Mucosa of rectum (tissue), 2 donors: ENCODE measurements around the gene NEK6.
"Not testable (repeated sequence)": the region's sequence is repeated elsewhere in the genome, so short reads cannot be mapped to it uniquely, and the experiment has no call there.

Source experiments
- H3K27ac ChIP-seq, 2 donors: one replicate each; pipeline ENCODE4 v1.7.0; 2013; ENCODE audit warnings: inconsistent platforms in 2 of 2, low read depth in 2 of 2, low read length in 2 of 2
- H3K27me3 ChIP-seq, 2 donors: one replicate each; pipeline ENCODE4 v1.7.0; 2013; ENCODE audit warnings: low read length in 2 of 2; ENCODE audit not compliant: control insufficient read depth in 2 of 2, insufficient read depth in 2 of 2
- H3K36me3 ChIP-seq, 2 donors: one replicate each; pipeline ENCODE4 v1.7.0; 2013; ENCODE audit warnings: low read length in 2 of 2; ENCODE audit not compliant: control insufficient read depth in 2 of 2, insufficient read depth in 2 of 2
- H3K4me1 ChIP-seq, 2 donors: one replicate each; pipeline ENCODE4 v1.7.0; 2013; ENCODE audit warnings: low read length in 2 of 2, mild to moderate bottlenecking in 1 of 2; ENCODE audit not compliant: control insufficient read depth in 2 of 2, insufficient read depth in 2 of 2
- H3K4me3 ChIP-seq, 2 donors: one replicate each; pipeline ENCODE4 v1.7.0; 2013; ENCODE audit warnings: low read length in 2 of 2
- H3K9ac ChIP-seq, 2 donors: one replicate each; pipeline ENCODE4 v1.7.0; 2013; ENCODE audit warnings: low read length in 2 of 2, low read depth in 1 of 2, mild to moderate bottlenecking in 1 of 2
- H3K9me3 ChIP-seq, 2 donors: one replicate each; pipeline ENCODE4 v1.7.0; 2013; ENCODE audit warnings: low read length in 2 of 2; ENCODE audit not compliant: control insufficient read depth in 2 of 2
- donor health status: healthy.
- donor health status: Normal muscosa, but diverticular disease.

NEK6 gene

DNA sequence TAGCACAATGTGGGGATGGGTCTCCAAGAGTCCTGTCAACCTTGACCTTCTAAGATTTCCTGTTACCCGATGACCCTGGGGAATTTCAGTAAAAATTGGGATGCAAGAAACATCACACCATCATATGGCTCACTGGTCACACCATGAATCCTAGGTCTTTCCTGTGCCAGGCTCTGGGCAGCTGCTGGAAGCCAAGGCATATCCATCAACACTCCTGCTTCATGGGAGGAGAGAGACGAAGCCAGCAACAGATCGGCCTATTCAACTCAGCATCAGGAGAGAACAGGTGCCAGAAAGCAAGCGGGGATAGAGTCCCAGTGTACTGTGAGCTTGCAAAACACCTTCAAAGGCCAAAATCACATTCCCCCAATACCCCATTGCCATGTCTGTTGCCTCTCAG lies 6.5 kb upstream of the NEK6 start:
- Histone ChIP-seq H3K9me3 (no peaks in the 10 kb centered on the region), H3K27me3 (no peaks in the 10 kb centered on the region), H3K36me3 (no peaks in the 10 kb centered on the region), H3K27ac (no peak overlapping the region), H3K4me1 (no peaks in the 10 kb centered on the region), H3K9ac (no peak overlapping the region), H3K4me3 (no peak overlapping the region)

- H3K27ac ChIP-seq: no peak overlapping the region
- H3K27me3 ChIP-seq: no peaks in the 10 kb centered on the region
- peaks cover 0 to 1% of the 10 kb centered on the region in 2 donors for H3K4me1 ChIP-seq
- H3K36me3 ChIP-seq: no peaks in the 10 kb centered on the region
- H3K9ac ChIP-seq: no peak overlapping the region
- no peak overlapping the region for H3K4me3 ChIP-seq
- H3K9me3 ChIP-seq: no peaks in the 10 kb centered on the region
Observed at GRCh38 chr9:124251605-124252378, 6.0 kb upstream of the NEK6 start.

DNA sequence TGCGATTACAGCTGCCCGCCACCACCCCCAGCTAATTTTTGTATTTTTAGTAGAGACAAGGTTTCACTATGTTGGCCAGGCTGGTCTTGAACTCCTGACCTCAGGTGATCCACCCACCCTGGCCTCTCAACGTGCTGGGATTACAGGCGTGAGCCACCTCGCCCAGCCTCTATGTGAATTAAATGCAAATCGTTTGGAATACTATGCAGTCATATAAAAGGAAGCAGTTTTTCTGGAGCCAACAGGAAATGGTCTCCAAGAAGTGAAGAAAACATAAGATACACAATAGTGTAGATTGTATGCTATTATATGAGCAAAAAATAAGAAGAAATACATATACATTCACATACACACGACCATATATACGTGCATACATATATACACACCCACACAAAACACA lies 4.9 kb upstream of the NEK6 start:
- not testable (repeated sequence) for H3K4me3 ChIP-seq, H3K9ac ChIP-seq, H3K27ac ChIP-seq, H3K27me3 ChIP-seq, H3K36me3 ChIP-seq, H3K9me3 ChIP-seq, H3K4me1 ChIP-seq

GRCh38 chr9:124254261-124254682 lies 3.5 kb upstream of the NEK6 start:
- no peaks in the 10 kb centered on the region for H3K9me3 ChIP-seq
- H3K4me3 ChIP-seq: no peak overlapping the region
- no peaks in the 10 kb centered on the region for H3K36me3 ChIP-seq
- peaks cover 6 to 14% of the 10 kb centered on the region in 2 donors for H3K4me1 ChIP-seq
- H3K27ac ChIP-seq: no peak overlapping the region
- no peaks in the 10 kb centered on the region for H3K27me3 ChIP-seq
- H3K9ac ChIP-seq: no peak overlapping the region

DNA sequence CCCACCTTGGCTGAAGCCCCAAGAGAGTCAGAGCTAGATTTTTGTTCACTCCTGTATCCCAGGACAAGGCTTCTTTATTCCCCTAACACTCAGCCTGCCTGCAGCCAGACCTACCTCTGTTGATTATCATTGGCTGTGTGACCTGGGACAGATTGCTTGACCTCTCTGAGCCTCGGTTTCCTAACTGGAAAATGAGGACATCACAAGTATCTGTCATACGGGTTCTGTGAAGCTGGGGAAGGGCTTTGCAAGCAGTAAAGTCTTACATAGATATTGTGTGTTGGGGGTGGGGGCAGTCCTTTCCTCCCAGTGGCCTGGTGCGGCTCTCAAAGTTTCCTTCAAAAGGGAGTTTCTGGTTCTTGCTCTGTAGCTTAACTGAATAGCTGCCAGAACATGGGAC lies 2.5 kb upstream of the NEK6 start:
- H3K4me1 ChIP-seq: peaks cover 16 to 22% of the 10 kb centered on the region in 2 donors

DNA sequence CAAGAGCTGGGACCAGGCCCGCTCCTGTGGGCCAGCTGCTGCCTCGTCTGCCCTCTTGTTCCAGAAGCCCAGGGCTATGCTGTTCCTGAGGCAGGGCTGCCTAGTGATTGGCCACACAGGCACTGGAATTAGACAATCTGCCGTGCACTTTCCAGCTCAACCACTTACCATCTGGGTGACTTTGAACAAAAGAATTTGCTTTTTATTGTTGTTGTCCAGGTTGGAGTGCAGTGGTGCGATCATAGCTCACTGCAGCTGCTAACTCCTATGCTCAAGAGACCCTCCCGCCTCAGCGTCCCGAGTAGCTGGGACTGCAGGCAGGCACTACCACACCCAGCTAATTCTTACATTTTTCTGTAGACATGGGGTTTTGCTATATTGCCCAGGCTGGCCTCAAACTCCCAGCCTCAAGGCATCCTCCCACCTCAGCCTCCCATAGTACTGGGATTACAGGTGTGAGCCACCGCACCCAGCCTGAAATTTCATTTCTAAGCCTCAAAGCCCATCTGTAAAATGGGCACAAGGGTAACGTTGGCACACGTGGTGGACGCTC lies 1.2 kb upstream of the NEK6 start:
- Histone ChIP-seq H3K9me3 (no peaks in the 10 kb centered on the region), H3K4me1 (peaks cover 28 to 33% of the 10 kb centered on the region in 2 donors), H3K9ac (no peak overlapping the region), H3K4me3 (no peak overlapping the region), H3K36me3 (no peaks in the 10 kb centered on the region), H3K27ac (peak overlapping the region in 1 of 2 donors; percentile 16), H3K27me3 (no peaks in the 10 kb centered on the region)

More for the DNA sequence above, 2.5 kb upstream of the NEK6 start:
- no peaks in the 10 kb centered on the region for H3K9me3 ChIP-seq
- H3K9ac ChIP-seq: no peak overlapping the region
- no peaks in the 10 kb centered on the region for H3K27me3 ChIP-seq
- no peak overlapping the region for H3K27ac ChIP-seq
- H3K4me3 ChIP-seq: no peak overlapping the region
- H3K36me3 ChIP-seq: no peaks in the 10 kb centered on the region

- Histone ChIP-seq H3K36me3 (no peaks in the 10 kb centered on the region), H3K4me1 (peaks cover 34 to 35% of the 10 kb centered on the region in 2 donors), H3K27me3 (no peaks in the 10 kb centered on the region), H3K9me3 (no peaks in the 10 kb centered on the region), H3K4me3 (peak overlapping the region; percentile 54 to 60), H3K9ac (peak overlapping the region in 1 of 2 donors; percentile 53), H3K27ac (peak overlapping the region in 1 of 2 donors; percentile 16)
Observed at GRCh38 chr9:124257070-124257843, 492 bp upstream of the NEK6 start.

DNA sequence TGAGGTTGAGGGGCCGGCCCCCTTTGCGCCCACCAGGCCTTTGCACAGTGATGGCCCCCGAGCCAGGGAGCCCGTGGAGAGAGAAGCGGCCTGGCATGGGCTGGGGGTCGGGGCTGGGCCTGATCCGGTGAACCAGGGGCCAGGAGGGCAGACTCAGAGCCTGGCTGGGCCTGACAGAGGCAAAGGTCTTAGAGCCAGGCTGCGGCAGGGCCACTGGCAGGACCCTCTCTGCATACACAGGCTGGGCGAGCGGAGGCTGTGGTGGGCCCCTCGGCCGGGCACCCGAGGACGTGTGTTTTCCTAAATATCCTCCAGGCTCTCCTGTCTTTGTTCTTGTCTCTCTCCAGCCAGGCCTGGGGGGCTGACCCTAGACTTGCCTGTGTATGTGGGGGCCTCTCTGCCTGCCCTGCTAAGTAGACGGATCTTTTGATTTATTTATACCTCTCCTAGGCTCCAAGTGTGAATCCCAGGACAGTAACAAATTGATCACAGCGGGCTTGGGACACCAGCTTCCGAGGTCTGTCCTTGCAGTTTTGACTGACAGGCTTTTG lies 933 bp downstream of the NEK6 start:
- Histone ChIP-seq H3K27me3 (no peaks in the 10 kb centered on the region), H3K4me1 (peaks cover 38 to 45% of the 10 kb centered on the region in 2 donors), H3K9me3 (no peaks in the 10 kb centered on the region), H3K4me3 (peak overlapping the region; percentile 87 to 88), H3K27ac (peak overlapping the region; percentile 86 to 88), H3K36me3 (no peaks in the 10 kb centered on the region), H3K9ac (peak overlapping the region; percentile 76 to 87)

- H3K9ac ChIP-seq: peak overlapping the region; percentile 76 to 87
- H3K4me3 ChIP-seq: peak overlapping the region; percentile 87 to 88
- no peaks in the 10 kb centered on the region for H3K36me3 ChIP-seq
- no peaks in the 10 kb centered on the region for H3K9me3 ChIP-seq
- peak overlapping the region; percentile 86 to 88 for H3K27ac ChIP-seq
- peaks cover 44 to 51% of the 10 kb centered on the region in 2 donors for H3K4me1 ChIP-seq
- H3K27me3 ChIP-seq: no peaks in the 10 kb centered on the region
Observed at GRCh38 chr9:124259158-124259808, 1.5 kb downstream of the NEK6 start.
